ENCODE measurements around the gene GALNT10. TPM values are rescaled to one million over a fixed set of nuclear protein-coding genes. Genes with fewer than 3 reads are reported as not detected.
A peak's percentile ranks its signal among the peaks of the same experiment; 100 is the strongest.

GALNT10 gene
- total and polyA plus RNA-seq, 9 of the 15 experiments (the other 6 are each of a cell fraction or from before 2014, with no cell fraction given), result 4.6 to 37.1 (median 13.3) TPM

DNA sequence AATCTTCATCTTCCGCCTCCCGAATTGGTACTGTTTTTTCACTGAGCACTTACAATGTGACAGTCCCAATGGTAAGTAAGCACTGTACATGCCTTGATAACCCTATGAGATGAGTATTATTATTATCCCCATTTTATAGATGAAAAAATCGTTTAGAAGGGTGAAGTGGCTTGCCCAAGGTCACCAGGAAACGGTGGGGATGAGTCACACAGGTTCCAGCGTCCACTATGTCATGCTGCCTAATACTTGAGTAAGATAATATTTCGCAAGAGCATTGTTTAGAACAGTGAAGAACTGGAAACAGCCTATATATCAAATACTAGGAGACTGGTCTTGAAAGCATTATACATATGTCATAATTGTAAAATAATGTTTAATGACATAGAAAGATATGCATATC lies 274.6 kb downstream of the GALNT10 start (continued):
- TF ChIP-seq KLF16 (IDR thresholded peaks at IDR 0.05) (no peak), FOXK1 (CRISPR knock-in tag; IDR thresholded peaks at IDR 0.05; ENCODE audit: borderline replicate concordance) (no peak), HDGF (IDR thresholded peaks at IDR 0.05) (no peak), E2F1 (CRISPR knock-in tag; IDR thresholded peaks at IDR 0.05) (no peak), ESRRB (CRISPR knock-in tag; IDR thresholded peaks at IDR 0.05; ENCODE audit: borderline replicate concordance) (no peak), KHSRP (IDR thresholded peaks at IDR 0.05) (no peak), SREBF2 (CRISPR knock-in tag; IDR thresholded peaks at IDR 0.05) (no peak), STAT5A (IDR thresholded peaks at IDR 0.05; ENCODE audit: borderline replicate concordance, low read length) (no peak), RHOXF2B (CRISPR knock-in tag; conservative IDR thresholded peaks at IDR 0.05) (no peak), JUND (IDR thresholded peaks at IDR 0.05; ENCODE audit: borderline replicate concordance, low read depth, low read length) (peak; percentile 90), JUND (tag; IDR thresholded peaks at IDR 0.05; ENCODE audit: borderline replicate concordance, low read depth, low read length) (peak; percentile 85; the same call in 2 of the 3 replicates), ARID1B (IDR thresholded peaks at IDR 0.05) (peak; percentile 16; the same call in 1 of the 2 replicates), ZNF717 (CRISPR knock-in tag; IDR thresholded peaks at IDR 0.05) (no peak), ADNP (tag; IDR thresholded peaks at IDR 0.05) (peak; percentile 55), ZNF589 (CRISPR knock-in tag; IDR thresholded peaks at IDR 0.05; ENCODE audit: low read depth) (peak; percentile 30; the same call in 1 of the 2 replicates), ESRRA (IDR thresholded peaks at IDR 0.05; ENCODE audit: borderline replicate concordance, low read depth) (peak; percentile 98), JUN (IDR thresholded peaks at IDR 0.05; ENCODE audit: borderline replicate concordance, low read depth, low read length) (peak; percentile 80), JUN (CRISPR knock-in tag; IDR thresholded peaks at IDR 0.05; ENCODE audit: borderline replicate concordance) (no peak), ZBTB17 (CRISPR knock-in tag; IDR thresholded peaks at IDR 0.05) (no peak), TEAD1 (CRISPR knock-in tag; IDR thresholded peaks at IDR 0.05) (no peak)
- TF ChIP-seq, protein P1, sequence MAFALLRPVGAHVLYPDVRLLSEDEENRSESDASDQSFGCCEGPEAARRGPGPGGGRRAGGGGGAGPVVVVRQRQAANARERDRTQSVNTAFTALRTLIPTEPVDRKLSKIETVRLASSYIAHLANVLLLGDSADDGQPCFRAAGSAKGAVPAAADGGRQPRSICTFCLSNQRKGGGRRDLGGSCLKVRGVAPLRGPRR (CRISPR knock-in tag; IDR thresholded peaks at IDR 0.05), result no peak
- TF ChIP-seq, protein P2, sequence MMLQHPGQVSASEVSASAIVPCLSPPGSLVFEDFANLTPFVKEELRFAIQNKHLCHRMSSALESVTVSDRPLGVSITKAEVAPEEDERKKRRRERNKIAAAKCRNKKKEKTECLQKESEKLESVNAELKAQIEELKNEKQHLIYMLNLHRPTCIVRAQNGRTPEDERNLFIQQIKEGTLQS (IDR thresholded peaks at IDR 0.05), result peak; percentile 79
- TF ChIP-seq, protein P2 (CRISPR knock-in tag; conservative IDR thresholded peaks at IDR 0.05), result no peak
- TF ChIP-seq, protein P3, sequence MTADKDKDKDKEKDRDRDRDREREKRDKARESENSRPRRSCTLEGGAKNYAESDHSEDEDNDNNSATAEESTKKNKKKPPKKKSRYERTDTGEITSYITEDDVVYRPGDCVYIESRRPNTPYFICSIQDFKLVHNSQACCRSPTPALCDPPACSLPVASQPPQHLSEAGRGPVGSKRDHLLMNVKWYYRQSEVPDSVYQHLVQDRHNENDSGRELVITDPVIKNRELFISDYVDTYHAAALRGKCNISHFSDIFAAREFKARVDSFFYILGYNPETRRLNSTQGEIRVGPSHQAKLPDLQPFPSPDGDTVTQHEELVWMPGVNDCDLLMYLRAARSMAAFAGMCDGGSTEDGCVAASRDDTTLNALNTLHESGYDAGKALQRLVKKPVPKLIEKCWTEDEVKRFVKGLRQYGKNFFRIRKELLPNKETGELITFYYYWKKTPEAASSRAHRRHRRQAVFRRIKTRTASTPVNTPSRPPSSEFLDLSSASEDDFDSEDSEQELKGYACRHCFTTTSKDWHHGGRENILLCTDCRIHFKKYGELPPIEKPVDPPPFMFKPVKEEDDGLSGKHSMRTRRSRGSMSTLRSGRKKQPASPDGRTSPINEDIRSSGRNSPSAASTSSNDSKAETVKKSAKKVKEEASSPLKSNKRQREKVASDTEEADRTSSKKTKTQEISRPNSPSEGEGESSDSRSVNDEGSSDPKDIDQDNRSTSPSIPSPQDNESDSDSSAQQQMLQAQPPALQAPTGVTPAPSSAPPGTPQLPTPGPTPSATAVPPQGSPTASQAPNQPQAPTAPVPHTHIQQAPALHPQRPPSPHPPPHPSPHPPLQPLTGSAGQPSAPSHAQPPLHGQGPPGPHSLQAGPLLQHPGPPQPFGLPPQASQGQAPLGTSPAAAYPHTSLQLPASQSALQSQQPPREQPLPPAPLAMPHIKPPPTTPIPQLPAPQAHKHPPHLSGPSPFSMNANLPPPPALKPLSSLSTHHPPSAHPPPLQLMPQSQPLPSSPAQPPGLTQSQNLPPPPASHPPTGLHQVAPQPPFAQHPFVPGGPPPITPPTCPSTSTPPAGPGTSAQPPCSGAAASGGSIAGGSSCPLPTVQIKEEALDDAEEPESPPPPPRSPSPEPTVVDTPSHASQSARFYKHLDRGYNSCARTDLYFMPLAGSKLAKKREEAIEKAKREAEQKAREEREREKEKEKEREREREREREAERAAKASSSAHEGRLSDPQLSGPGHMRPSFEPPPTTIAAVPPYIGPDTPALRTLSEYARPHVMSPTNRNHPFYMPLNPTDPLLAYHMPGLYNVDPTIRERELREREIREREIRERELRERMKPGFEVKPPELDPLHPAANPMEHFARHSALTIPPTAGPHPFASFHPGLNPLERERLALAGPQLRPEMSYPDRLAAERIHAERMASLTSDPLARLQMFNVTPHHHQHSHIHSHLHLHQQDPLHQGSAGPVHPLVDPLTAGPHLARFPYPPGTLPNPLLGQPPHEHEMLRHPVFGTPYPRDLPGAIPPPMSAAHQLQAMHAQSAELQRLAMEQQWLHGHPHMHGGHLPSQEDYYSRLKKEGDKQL (CRISPR knock-in tag; IDR thresholded peaks at IDR 0.05; ENCODE audit: borderline replicate concordance), result no peak

All from K562 (cell line).